H9 (cell line): ENCODE data around the gene NXPH4. TPM values are rescaled to one million over a fixed set of nuclear protein-coding genes. Genes with fewer than 3 reads are reported as not detected.

ENCODE experiments used
- DNase-seq: peaks from one replicate; pipeline ENCODE4 v3.0.0-alpha.2; 2017
- H2AFZ ChIP-seq: one replicate; pipeline ENCODE4 v1.6.1; 2013; ENCODE audit warnings: mild to moderate bottlenecking, low read length, control low read depth, moderate library complexity
- H2AK5ac ChIP-seq: 2 replicates; pipeline ENCODE4 v1.6.1; 2013; ENCODE audit warnings: low read length, control low read depth, mixed read lengths; ENCODE audit not compliant: insufficient read length
- H2BK120ac ChIP-seq: one replicate; pipeline ENCODE4 v1.6.1; 2013; ENCODE audit warnings: low read depth, mild to moderate bottlenecking, low read length, control low read depth, inconsistent platforms; ENCODE audit not compliant: poor library complexity, severe bottlenecking
- H2BK12ac ChIP-seq: 2 replicates; pipeline ENCODE4 v1.6.1; 2013; ENCODE audit warnings: low read length, control low read depth, mixed read lengths, low read depth; ENCODE audit not compliant: insufficient read length
- H2BK15ac ChIP-seq: 2 replicates; pipeline ENCODE4 v1.6.1; 2013; ENCODE audit warnings: low read depth, low read length, control low read depth
- H2BK20ac ChIP-seq: one replicate; pipeline ENCODE4 v1.6.1; 2013; ENCODE audit warnings: low read depth, mild to moderate bottlenecking, low read length, control low read depth, inconsistent platforms; ENCODE audit not compliant: poor library complexity, severe bottlenecking
- H2BK5ac ChIP-seq: 2 replicates; pipeline ENCODE4 v1.6.1; 2013; ENCODE audit warnings: low read length, control low read depth, mixed read lengths; ENCODE audit not compliant: insufficient read length
- H3K14ac ChIP-seq: 2 replicates; pipeline ENCODE4 v1.6.1; 2013; ENCODE audit warnings: low read length, control low read depth; ENCODE audit not compliant: insufficient read depth
- H3K18ac ChIP-seq: 2 replicates; pipeline ENCODE4 v1.6.1; 2013; ENCODE audit warnings: low read depth, mild to moderate bottlenecking, mixed read lengths, low read length, control low read depth; ENCODE audit not compliant: insufficient read length
- H3K23ac ChIP-seq: 2 replicates; pipeline ENCODE4 v1.6.1; 2013; ENCODE audit warnings: low read length, control low read depth, mixed read lengths, low read depth; ENCODE audit not compliant: insufficient read length
- H3K23me2 ChIP-seq: 2 replicates; pipeline ENCODE4 v1.6.1; 2013; ENCODE audit warnings: low read depth, mild to moderate bottlenecking, mixed read lengths, low read length, control low read depth; ENCODE audit not compliant: insufficient read length, poor library complexity, severe bottlenecking
- H3K27ac ChIP-seq: 2 replicates; pipeline ENCODE4 v1.5.1; 2013; ENCODE audit warnings: low read length, control low read depth, mixed read lengths, low read depth; ENCODE audit not compliant: insufficient read length
- H3K27me3 ChIP-seq: 2 replicates; pipeline ENCODE4 v1.6.1; 2013; ENCODE audit warnings: low read length, control low read depth, inconsistent platforms; ENCODE audit not compliant: insufficient read depth
- H3K4ac ChIP-seq: 2 replicates; pipeline ENCODE4 v1.6.1; 2013; ENCODE audit warnings: low read depth, mild to moderate bottlenecking, control low read depth, inconsistent platforms, low read length, moderate library complexity
- H3K4me1 ChIP-seq: 2 replicates; pipeline ENCODE4 v1.6.1; 2013; ENCODE audit warnings: low read length, control low read depth, inconsistent platforms; ENCODE audit not compliant: insufficient read depth
- H3K4me2 ChIP-seq: 2 replicates; pipeline ENCODE4 v1.6.1; 2013; ENCODE audit warnings: low read length, control low read depth, mixed read lengths; ENCODE audit not compliant: insufficient read length, insufficient read depth
- H3K56ac ChIP-seq: 2 replicates; pipeline ENCODE4 v1.6.1; 2013; ENCODE audit warnings: low read depth, mild to moderate bottlenecking, mixed read lengths, low read length, control low read depth; ENCODE audit not compliant: insufficient read length
- H3K79me1 ChIP-seq: 2 replicates; pipeline ENCODE4 v1.6.1; 2013; ENCODE audit warnings: low read depth, mild to moderate bottlenecking, moderate library complexity, low read length, control low read depth, inconsistent platforms; ENCODE audit not compliant: insufficient read depth, poor library complexity, severe bottlenecking
- H3K79me2 ChIP-seq: 2 replicates; pipeline ENCODE4 v1.6.1; 2013; ENCODE audit warnings: low read length, control low read depth, inconsistent platforms; ENCODE audit not compliant: insufficient read depth
- H3K9ac ChIP-seq: 2 replicates; pipeline ENCODE4 v1.6.1; 2013; ENCODE audit warnings: low read length, control low read depth, mixed read lengths; ENCODE audit not compliant: insufficient read length; ENCODE audit errors: extremely low read depth
- H3K9me3 ChIP-seq: one replicate; pipeline ENCODE4 v1.6.1; 2013; ENCODE audit warnings: low read depth, low read length, inconsistent platforms; ENCODE audit not compliant: control insufficient read depth
- H3T11ph ChIP-seq: one replicate; pipeline ENCODE4 v1.6.1; 2013; ENCODE audit warnings: mild to moderate bottlenecking, low read length, control low read depth, inconsistent platforms
- H4K20me1 ChIP-seq: one replicate; pipeline ENCODE4 v1.6.1; 2013; ENCODE audit not compliant: control insufficient read depth, insufficient read length, insufficient read depth
- H4K5ac ChIP-seq: 2 replicates; pipeline ENCODE4 v1.6.1; 2013; ENCODE audit warnings: low read depth, mild to moderate bottlenecking, mixed read lengths, low read length, control low read depth; ENCODE audit not compliant: insufficient read length
- H4K8ac ChIP-seq: replicated peaks from 2 replicates; pipeline ENCODE4 v1.6.1; 2013; ENCODE audit warnings: low read length, control low read depth, mixed read lengths, low read depth; ENCODE audit not compliant: insufficient read length
- H4K91ac ChIP-seq: 2 replicates; pipeline ENCODE4 v1.6.1; 2013; ENCODE audit warnings: low read depth, mild to moderate bottlenecking, moderate library complexity, mixed read lengths, low read length, control low read depth; ENCODE audit not compliant: insufficient read length
- H3K27ac Mint-ChIP-seq, 3 experiments: 2 replicates in 2 of 3; 3 replicates in 1 of 3; pipeline ENCODE4 v1.8.0; 2020 to 2021; ENCODE audit warnings: mixed read lengths in 3 of 3, mild to moderate bottlenecking in 1 of 3, moderate library complexity in 1 of 3
- H3K27me3 Mint-ChIP-seq: 2 replicates; pipeline ENCODE4 v1.8.0; 2021; ENCODE audit warnings: low read depth, mild to moderate bottlenecking, moderate library complexity, mixed read lengths
- H3K36me3 Mint-ChIP-seq, 3 experiments: 2 replicates in 2 of 3; 3 replicates in 1 of 3; pipeline ENCODE4 v1.8.0; 2020 to 2021; ENCODE audit warnings: low read depth in 3 of 3, mixed read lengths in 3 of 3; ENCODE audit not compliant: insufficient read depth in 1 of 3
- H3K4me1 Mint-ChIP-seq, 2 experiments: 2 replicates each; pipeline ENCODE4 v1.8.0; 2020; ENCODE audit warnings: mixed read lengths in 2 of 2
- H3K4me3 Mint-ChIP-seq, 2 experiments: 2 replicates in 1 of 2; 3 replicates in 1 of 2; pipeline ENCODE4 v1.8.0; 2020 to 2021; ENCODE audit warnings: mild to moderate bottlenecking in 2 of 2, mixed read lengths in 2 of 2, moderate library complexity in 1 of 2
- H3K9me3 Mint-ChIP-seq, 2 experiments: 2 replicates in 1 of 2; 3 replicates in 1 of 2; pipeline ENCODE4 v1.8.0; 2020; ENCODE audit warnings: mild to moderate bottlenecking in 2 of 2, mixed read lengths in 2 of 2, moderate library complexity in 1 of 2
- CTCF ChIP-seq: fragments of 200-600 bp; sonication (generic); conservative IDR thresholded peaks from 3 replicates; pipeline ENCODE4 v1.8.0; 2021; ENCODE audit warnings: antibody characterized with exemption, mild to moderate bottlenecking
- WGBS: extraction: QIAGEN DNeasy Blood & Tissue Kit; methylation state at CpG from one replicate; pipeline ENCODE4 v1.1.7; 2013; ENCODE audit warnings: missing lambda C conversion rate, low lambda C conversion rate, mixed read lengths; ENCODE audit not compliant: insufficient read length; ENCODE audit errors: extremely low coverage; 5-methylcytosine and 5-hydroxymethylcytosine counted together
- total RNA-seq: library from RNA; stranded (reverse); gene quantifications from 2 replicates; pipeline ENCODE4 v1.2.1, GENCODE V29; 2021

Gene NXPH4
- total RNA-seq, 1 experiment from 2014 or later = 2.1 TPM

- Histone ChIP-seq H3K9me3 (no peaks in the 10 kb centered on the region), H3K4ac (no peak overlapping the region)
- no peak for TF ChIP-seq CTCF
Measured at GRCh38 chr12:57255916-57256315, 39.3 kb downstream of the NXPH4 start.

More at GRCh38 chr12:57255916-57256315, 39.3 kb downstream of the NXPH4 start:
- Histone ChIP-seq H2BK15ac (no peak overlapping the region), H2AK5ac (no peak overlapping the region), H3T11ph (no peak overlapping the region), H3K14ac (no peak overlapping the region), H3K4me1 (peaks cover 2% of the 10 kb centered on the region), H3K79me2 (no peaks in the 10 kb centered on the region), H3K4me2 (no peak overlapping the region), H2BK20ac (no peak overlapping the region), H2AFZ (no peak overlapping the region), H3K79me1 (no peaks in the 10 kb centered on the region), H3K9ac (no peak overlapping the region), H2BK5ac (no peak overlapping the region), H4K20me1 (no peaks in the 10 kb centered on the region), H2BK120ac (no peak overlapping the region), H3K18ac (no peak overlapping the region), H2BK12ac (no peak overlapping the region), H3K27me3 (no peaks in the 10 kb centered on the region), H4K8ac (no peak overlapping the region), H4K91ac (no peak overlapping the region), H3K56ac (no peak overlapping the region), H3K23me2 (no peaks in the 10 kb centered on the region), H3K23ac (no peak overlapping the region), H4K5ac (no peak overlapping the region), H3K27ac (no peak overlapping the region)
- Mint-ChIP-seq H3K27me3 (no peaks in the 10 kb centered on the region), H3K27ac (no peak overlapping the region), H3K9me3 (no peaks in the 10 kb centered on the region), H3K4me1 (peaks cover 0 to 10% of the 10 kb centered on the region in 2 experiments; a peak in 1 of 4 replicates), H3K4me3 (no peak overlapping the region), H3K36me3 (peaks cover 0 to 37% (median 24%) of the 10 kb centered on the region in 3 experiments; a peak in 6 of 7 replicates)
- no peak for DNase-seq
- WGBS = no CpG with 5 or more reads among the region's 6 CpGs
